GM12864 (cell line): ENCODE results near the gene ACD.

Experiments
- DNase-seq: peaks from one replicate; pipeline ENCODE4 v3.0.0-alpha.2; 2011; ENCODE audit warnings: low read depth
- H3K4me3 ChIP-seq: 2 replicates; pipeline ENCODE4 v1.5.1; 2011; ENCODE audit warnings: mild to moderate bottlenecking, low read depth, low read length, control low read depth
- TF ChIP-seq, protein P1 (sequence below): IDR thresholded peaks from 2 replicates; pipeline ENCODE4 v1.5.1; 2011; ENCODE audit warnings: low read depth, mild to moderate bottlenecking, moderate library complexity, low read length, control low read depth, inconsistent platforms; ENCODE audit errors: missing control alignments

Gene ACD

DNA sequence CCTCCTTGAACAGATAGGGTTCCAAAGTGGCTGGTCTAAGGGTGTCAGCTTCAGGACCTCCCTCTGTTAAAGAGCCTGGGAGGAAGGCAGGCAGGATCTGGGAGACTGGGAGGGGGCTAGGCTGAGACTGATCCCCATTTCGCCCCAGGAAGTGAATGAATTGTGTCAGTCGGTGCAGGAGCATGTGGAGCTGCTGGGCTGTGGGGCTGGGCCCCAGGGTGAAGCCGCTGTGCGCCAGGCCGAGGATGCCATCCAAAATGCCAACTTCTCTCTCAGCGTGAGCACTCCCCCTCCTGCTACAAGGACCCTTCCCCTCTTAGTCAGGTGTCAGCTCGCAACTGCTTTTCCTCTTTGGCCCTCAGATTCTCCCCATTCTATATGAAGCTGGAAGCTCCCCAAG is 9.0 kb downstream of the ACD start:
- TF ChIP-seq, protein P1, sequence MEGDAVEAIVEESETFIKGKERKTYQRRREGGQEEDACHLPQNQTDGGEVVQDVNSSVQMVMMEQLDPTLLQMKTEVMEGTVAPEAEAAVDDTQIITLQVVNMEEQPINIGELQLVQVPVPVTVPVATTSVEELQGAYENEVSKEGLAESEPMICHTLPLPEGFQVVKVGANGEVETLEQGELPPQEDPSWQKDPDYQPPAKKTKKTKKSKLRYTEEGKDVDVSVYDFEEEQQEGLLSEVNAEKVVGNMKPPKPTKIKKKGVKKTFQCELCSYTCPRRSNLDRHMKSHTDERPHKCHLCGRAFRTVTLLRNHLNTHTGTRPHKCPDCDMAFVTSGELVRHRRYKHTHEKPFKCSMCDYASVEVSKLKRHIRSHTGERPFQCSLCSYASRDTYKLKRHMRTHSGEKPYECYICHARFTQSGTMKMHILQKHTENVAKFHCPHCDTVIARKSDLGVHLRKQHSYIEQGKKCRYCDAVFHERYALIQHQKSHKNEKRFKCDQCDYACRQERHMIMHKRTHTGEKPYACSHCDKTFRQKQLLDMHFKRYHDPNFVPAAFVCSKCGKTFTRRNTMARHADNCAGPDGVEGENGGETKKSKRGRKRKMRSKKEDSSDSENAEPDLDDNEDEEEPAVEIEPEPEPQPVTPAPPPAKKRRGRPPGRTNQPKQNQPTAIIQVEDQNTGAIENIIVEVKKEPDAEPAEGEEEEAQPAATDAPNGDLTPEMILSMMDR = no peak
- no peak for DNase-seq
- H3K4me3 ChIP-seq = no peak overlapping the region

DNA sequence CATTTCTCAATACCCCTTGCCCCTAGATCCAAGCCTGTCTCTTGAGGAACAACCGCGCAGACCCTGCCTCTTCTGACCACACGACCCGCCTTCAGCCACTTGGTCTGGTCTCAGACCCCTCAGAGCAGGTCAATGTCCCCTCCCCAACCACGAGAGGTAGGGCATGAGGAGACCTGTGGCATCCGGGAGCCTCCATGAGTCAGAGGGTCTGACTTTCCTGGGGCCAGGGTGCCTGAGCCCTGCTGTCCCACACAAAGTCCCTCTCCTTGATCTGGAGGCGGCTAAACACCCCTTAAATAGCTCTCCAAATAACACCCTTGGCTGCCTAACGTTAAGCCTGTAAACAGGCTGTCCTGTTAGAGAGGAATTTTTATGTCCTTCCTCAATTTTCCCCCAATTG is 10.0 kb downstream of the ACD start:
- TF ChIP-seq, protein P1 = no peak
- no peak for DNase-seq
- no peak overlapping the region for H3K4me3 ChIP-seq

DNA sequence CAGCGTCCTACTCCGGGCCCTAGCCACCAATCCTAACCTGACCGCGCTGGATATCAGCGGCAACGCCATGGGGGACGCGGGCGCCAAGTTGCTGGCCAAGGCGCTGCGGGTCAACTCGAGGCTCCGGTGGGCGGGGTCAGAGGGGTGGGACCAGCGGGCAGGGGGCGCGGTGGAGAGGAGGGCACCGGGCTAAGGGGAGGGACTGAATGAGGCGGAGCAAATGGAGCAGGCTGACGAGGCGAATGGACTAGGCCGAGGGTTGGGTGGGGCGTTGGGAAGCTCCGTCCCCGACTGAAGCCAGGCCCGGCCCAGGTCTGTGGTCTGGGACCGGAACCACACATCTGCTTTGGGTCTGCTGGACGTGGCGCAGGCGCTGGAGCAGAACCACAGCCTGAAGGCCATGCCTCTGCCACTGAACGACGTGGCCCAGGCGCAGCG is 10.5 kb downstream of the ACD start:
- TF ChIP-seq, protein P1 = no peak
- DNase-seq = no peak

DNA sequence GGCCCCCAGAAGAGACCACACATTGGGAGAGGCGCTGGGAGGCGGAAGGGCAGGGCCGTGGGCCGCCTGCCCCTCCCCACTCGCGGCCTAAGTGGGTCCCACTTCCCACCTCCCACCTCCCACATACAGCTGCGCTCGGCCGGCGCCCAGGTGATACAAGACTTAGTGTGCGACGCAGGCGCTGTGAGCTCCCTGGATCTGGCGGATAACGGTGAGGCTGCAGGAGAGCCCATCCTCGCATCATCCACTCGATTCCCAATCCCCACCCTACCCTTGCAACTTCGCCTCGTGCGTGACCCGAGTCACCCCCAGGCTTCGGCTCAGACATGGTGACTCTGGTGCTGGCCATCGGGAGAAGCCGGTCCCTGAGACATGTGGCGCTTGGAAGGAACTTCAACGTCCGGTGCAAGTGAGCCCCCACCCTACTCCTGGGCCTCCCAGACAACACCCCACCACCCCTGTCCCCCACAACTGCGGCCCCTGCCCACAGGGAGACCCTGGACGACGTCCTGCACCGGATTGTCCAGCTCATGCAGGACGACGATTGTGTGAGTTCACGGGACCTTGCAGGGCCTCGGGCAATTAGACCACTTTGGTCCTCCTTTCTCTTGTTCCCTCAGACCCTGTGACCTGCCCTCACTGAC is 11.2 kb downstream of the ACD start:
- TF ChIP-seq, protein P1 = no peak
- DNase-seq = no peak

More for the DNA sequence above, 10.5 kb downstream of the ACD start:
- no peak overlapping the region for H3K4me3 ChIP-seq

DNA sequence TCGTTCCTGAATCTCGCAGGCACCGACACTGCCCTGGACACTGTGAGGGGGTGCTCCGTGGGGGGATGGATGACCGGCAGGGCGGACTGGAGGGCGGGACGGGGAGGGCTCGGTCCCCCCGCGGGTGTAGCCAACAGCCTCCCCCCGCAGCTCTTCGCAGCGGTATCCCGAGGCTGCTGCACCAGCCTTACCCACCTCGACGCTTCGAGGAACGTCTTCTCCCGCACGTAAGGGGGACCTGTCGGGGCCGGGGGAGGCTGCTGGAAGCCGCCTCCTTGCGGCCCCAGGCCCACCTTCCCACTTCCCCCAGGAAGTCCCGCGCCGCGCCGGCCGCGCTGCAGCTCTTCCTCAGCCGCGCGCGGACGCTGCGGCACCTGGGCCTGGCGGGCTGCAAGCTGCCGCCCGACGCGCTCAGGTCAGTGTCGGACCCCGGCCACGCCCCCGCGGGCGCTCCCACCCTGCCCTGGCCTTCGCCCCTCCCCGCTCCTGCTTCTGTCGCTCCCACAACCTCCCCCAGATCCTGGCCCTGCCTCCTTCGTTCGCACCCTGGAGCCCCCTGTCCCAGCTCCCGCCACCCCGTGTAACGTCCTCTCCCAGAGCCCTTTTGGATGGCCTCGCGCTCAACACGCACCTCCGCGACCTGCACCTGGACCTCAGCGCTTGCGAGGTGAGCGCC is 11.8 kb downstream of the ACD start:
- no peak for DNase-seq
- H3K4me3 ChIP-seq = no peak overlapping the region
- TF ChIP-seq, protein P1 = no peak

More for the DNA sequence above, 11.2 kb downstream of the ACD start:
- H3K4me3 ChIP-seq = no peak overlapping the region

DNA sequence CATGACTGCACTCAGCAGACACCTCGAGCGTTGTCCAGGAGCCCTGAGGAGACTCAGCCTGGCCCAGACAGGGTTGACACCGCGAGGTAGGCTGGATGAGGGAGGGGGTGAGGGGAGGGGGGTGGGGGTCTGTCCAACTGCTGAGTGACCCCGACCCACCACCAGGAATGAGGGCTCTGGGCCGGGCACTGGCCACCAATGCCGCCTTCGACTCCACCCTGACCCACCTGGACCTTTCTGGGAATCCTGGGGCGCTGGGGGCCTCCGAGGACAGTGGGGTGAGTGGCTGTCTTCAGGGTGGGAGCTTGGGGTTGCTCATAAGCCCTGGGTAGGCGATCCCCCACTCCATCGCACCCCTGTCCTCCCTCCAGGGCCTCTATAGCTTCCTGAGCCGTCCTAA is 12.4 kb downstream of the ACD start:
- TF ChIP-seq, protein P1 = no peak
- H3K4me3 ChIP-seq = no peak overlapping the region
- DNase-seq = no peak
